Neural progenitor cell (in vitro differentiated cells): ENCODE measurements around the gene KAZN. TPM values are rescaled to one million over a fixed set of nuclear protein-coding genes. Genes with fewer than 3 reads are reported as not detected.

Experiments
- DNase-seq: peaks from one replicate; pipeline ENCODE4 v3.0.0-alpha.2; 2016; ENCODE audit warnings: low spot score
- H2AFZ ChIP-seq: fragments of 200-600 bp; sonication (generic); replicated peaks from 2 replicates; pipeline ENCODE4 v1.6.1; 2016; ENCODE audit warnings: antibody characterized with exemption
- H3F3A ChIP-seq: fragments of 200-600 bp; sonication (generic); 2 replicates; pipeline ENCODE4 v1.6.1; 2016; ENCODE audit warnings: antibody characterized with exemption, low read depth
- H3K27ac ChIP-seq: fragments of 200-600 bp; sonication (generic); 2 replicates; pipeline ENCODE4 v1.5.1; 2016; ENCODE audit warnings: mild to moderate bottlenecking
- H3K27me3 ChIP-seq: fragments of 200-600 bp; sonication (generic); 2 replicates; pipeline ENCODE4 v1.6.1; 2016; ENCODE audit warnings: mild to moderate bottlenecking, moderate library complexity
- H3K36me3 ChIP-seq: fragments of 200-600 bp; sonication (generic); 2 replicates; pipeline ENCODE4 v1.5.1; 2016
- H3K4me1 ChIP-seq: fragments of 200-600 bp; sonication (generic); 2 replicates; pipeline ENCODE4 v1.6.1; 2016; ENCODE audit warnings: mixed run types
- H3K4me2 ChIP-seq: fragments of 200-600 bp; sonication (generic); 2 replicates; pipeline ENCODE4 v1.6.1; 2016
- H3K4me3 ChIP-seq: fragments of 200-600 bp; sonication (generic); 2 replicates; pipeline ENCODE4 v1.5.1; 2016
- H3K79me2 ChIP-seq: fragments of 200-600 bp; sonication (generic); 2 replicates; pipeline ENCODE4 v1.6.1; 2016; ENCODE audit warnings: low read depth
- H3K9ac ChIP-seq: fragments of 200-600 bp; sonication (generic); 2 replicates; pipeline ENCODE4 v1.6.1; 2016
- H3K9me3 ChIP-seq: fragments of 200-600 bp; sonication (generic); 2 replicates; pipeline ENCODE4 v1.5.1; 2016; ENCODE audit warnings: low read depth
- H4K20me1 ChIP-seq: fragments of 200-600 bp; sonication (generic); 2 replicates; pipeline ENCODE4 v1.6.1; 2016; ENCODE audit warnings: low read depth
- H3K27ac Mint-ChIP-seq: 3 replicates; pipeline ENCODE4 v1.8.0; 2021; ENCODE audit warnings: mixed read lengths
- H3K27me3 Mint-ChIP-seq: 2 replicates; pipeline ENCODE4 v1.8.0; 2022; ENCODE audit warnings: low read depth, mild to moderate bottlenecking, inconsistent platforms, moderate library complexity, mixed read lengths; ENCODE audit not compliant: insufficient read depth
- H3K36me3 Mint-ChIP-seq: 3 replicates; pipeline ENCODE4 v1.8.0; 2021; ENCODE audit warnings: mixed read lengths
- H3K4me1 Mint-ChIP-seq: 3 replicates; pipeline ENCODE4 v1.8.0; 2021; ENCODE audit warnings: mixed read lengths
- H3K4me3 Mint-ChIP-seq: 3 replicates; pipeline ENCODE4 v1.8.0; 2021; ENCODE audit warnings: mild to moderate bottlenecking, moderate library complexity, mixed read lengths
- H3K9me3 Mint-ChIP-seq: 3 replicates; pipeline ENCODE4 v1.8.0; 2020; ENCODE audit warnings: mixed read lengths
- EZH2 ChIP-seq: fragments of 200-600 bp; sonication (generic); IDR thresholded peaks from 2 replicates; pipeline ENCODE4 v1.6.1; 2017; ENCODE audit warnings: antibody characterized with exemption, mild to moderate bottlenecking, moderate library complexity
- EZH2phosphoT487 ChIP-seq: fragments of 200-600 bp; sonication (generic); IDR thresholded peaks from 2 replicates; pipeline ENCODE4 v1.6.1; 2017; ENCODE audit warnings: antibody characterized with exemption
- total RNA-seq: library from RNA; depleted of rRNA; stranded (reverse); fragments of >200 nt; gene quantifications from 2 replicates; pipeline ENCODE4 v1.2.3, GENCODE V29; 2015; ENCODE audit warnings: low replicate concordance
- TF ChIP-seq, protein P1 (sequence below): fragments of 200-600 bp; sonication (generic); IDR thresholded peaks from 2 replicates; pipeline ENCODE4 v1.5.1; 2017; ENCODE audit warnings: antibody characterized with exemption, mild to moderate bottlenecking

The KAZN gene
- total RNA-seq, 1 donor from 2014 or later, result 6.1 TPM

DNA sequence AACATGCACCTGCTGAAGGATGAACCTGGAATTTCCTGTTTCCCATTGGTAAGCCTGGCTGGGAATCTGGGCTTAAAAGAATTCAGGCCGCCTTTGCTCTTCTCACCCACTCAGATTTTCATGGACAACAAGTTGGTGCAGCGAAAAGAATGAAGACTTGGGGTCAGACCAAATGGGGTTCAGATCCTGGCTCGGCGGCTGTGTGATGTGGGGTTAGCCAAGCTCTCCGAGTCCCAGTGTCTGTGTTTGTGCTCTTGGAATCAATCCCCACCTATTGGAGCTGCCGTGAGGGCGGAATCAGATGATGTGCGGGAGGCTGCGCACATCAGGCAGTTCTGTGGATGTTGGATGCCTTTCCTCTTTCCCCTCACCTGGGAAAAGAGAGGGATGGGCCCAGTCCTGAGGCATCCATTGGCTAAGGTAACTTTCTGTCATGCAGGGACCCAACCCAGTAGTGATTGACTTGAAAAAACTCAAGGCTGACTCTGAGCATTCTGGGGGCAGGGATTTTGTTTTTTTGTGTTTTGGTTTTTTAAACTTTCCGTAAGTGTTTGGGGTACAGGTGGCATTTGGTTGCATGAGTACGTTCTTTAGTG is 228.3 kb downstream of the KAZN start:
- DNase-seq, result no peak
- H3K79me2 ChIP-seq, result no peaks in the 10 kb centered on the region
- no peak overlapping the region for H3K4me2 ChIP-seq
- H3K27ac Mint-ChIP-seq, result no peak overlapping the region
- H2AFZ ChIP-seq, result no peak overlapping the region
- no peaks in the 10 kb centered on the region for H3K9me3 Mint-ChIP-seq
- H3K36me3 ChIP-seq, result no peaks in the 10 kb centered on the region
- peaks cover 11% of the 10 kb centered on the region for H3K4me1 Mint-ChIP-seq
- no peak overlapping the region for H3K4me3 Mint-ChIP-seq
- H3K27ac ChIP-seq, result no peak overlapping the region
- no peaks in the 10 kb centered on the region for H3F3A ChIP-seq
- peaks cover 2% of the 10 kb centered on the region for H3K36me3 Mint-ChIP-seq
- TF ChIP-seq, protein P1, sequence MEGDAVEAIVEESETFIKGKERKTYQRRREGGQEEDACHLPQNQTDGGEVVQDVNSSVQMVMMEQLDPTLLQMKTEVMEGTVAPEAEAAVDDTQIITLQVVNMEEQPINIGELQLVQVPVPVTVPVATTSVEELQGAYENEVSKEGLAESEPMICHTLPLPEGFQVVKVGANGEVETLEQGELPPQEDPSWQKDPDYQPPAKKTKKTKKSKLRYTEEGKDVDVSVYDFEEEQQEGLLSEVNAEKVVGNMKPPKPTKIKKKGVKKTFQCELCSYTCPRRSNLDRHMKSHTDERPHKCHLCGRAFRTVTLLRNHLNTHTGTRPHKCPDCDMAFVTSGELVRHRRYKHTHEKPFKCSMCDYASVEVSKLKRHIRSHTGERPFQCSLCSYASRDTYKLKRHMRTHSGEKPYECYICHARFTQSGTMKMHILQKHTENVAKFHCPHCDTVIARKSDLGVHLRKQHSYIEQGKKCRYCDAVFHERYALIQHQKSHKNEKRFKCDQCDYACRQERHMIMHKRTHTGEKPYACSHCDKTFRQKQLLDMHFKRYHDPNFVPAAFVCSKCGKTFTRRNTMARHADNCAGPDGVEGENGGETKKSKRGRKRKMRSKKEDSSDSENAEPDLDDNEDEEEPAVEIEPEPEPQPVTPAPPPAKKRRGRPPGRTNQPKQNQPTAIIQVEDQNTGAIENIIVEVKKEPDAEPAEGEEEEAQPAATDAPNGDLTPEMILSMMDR, result no peak
- TF ChIP-seq EZH2, result no peak
- no peak for TF ChIP-seq EZH2phosphoT487
- no peak overlapping the region for H3K4me3 ChIP-seq
- H4K20me1 ChIP-seq, result no peaks in the 10 kb centered on the region
- no peak overlapping the region for H3K9ac ChIP-seq
- H3K27me3 Mint-ChIP-seq, result peaks cover 4% of the 10 kb centered on the region
- H3K4me1 ChIP-seq, result no peaks in the 10 kb centered on the region
- no peaks in the 10 kb centered on the region for H3K27me3 ChIP-seq
- no peaks in the 10 kb centered on the region for H3K9me3 ChIP-seq

DNA sequence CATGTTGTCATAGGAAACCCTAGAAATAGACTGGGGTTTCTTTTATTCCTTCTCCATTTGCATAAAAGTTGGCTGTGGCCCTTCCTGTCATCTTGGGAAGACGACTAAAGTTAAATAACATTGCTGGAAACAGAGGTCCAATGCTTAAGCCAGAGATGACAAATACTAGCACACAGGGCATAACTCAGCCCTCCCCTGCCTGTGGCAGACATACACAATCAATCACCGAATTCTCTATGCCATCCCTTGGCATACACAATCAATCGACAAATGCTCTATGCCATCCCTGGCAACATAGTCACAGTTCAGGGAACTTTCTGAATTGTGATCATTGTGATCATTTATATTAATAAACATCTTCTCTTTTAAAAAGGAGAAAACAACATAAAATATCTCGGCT is 229.4 kb downstream of the KAZN start:
- DNase-seq, result no peak
- Histone ChIP-seq H3F3A (no peaks in the 10 kb centered on the region), H3K36me3 (no peaks in the 10 kb centered on the region), H3K4me2 (no peak overlapping the region), H3K4me3 (no peak overlapping the region), H3K27ac (no peak overlapping the region), H3K27me3 (no peaks in the 10 kb centered on the region), H3K79me2 (no peaks in the 10 kb centered on the region), H2AFZ (no peak overlapping the region), H4K20me1 (no peaks in the 10 kb centered on the region), H3K9ac (no peak overlapping the region), H3K4me1 (no peaks in the 10 kb centered on the region), H3K9me3 (no peaks in the 10 kb centered on the region)
- peaks cover 4% of the 10 kb centered on the region for H3K27me3 Mint-ChIP-seq
- no peaks in the 10 kb centered on the region for H3K9me3 Mint-ChIP-seq
- no peak overlapping the region for H3K27ac Mint-ChIP-seq
- TF ChIP-seq, protein P1, result no peak
- no peak for TF ChIP-seq EZH2
- no peak for TF ChIP-seq EZH2phosphoT487
- peaks cover 11% of the 10 kb centered on the region for H3K4me1 Mint-ChIP-seq
- H3K36me3 Mint-ChIP-seq, result peaks cover 2% of the 10 kb centered on the region
- H3K4me3 Mint-ChIP-seq, result no peak overlapping the region

DNA sequence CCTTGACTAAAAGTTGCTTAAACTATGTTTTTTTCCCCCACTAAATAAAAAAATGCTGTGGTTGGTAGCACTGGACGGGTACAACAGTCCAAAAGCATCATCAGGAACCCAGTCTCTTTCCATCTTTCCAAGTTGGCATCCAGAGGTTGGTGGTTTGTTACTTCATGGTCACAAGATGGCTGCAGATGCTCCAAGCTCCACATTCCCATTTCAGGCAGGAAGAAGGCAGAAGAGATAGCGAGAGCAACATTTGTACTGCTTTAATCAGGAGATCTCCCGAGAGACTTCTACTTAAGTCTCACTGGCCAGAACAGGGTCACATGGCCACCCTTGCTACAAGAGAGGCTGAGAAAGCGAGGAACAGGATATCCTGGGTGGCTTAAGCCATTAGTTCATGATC is 230.2 kb downstream of the KAZN start:
- Mint-ChIP-seq H3K27me3 (peaks cover 3% of the 10 kb centered on the region), H3K27ac (no peak overlapping the region)

More for the DNA sequence above, 230.2 kb downstream of the KAZN start:
- Histone ChIP-seq H3K9ac (no peak overlapping the region), H3F3A (no peaks in the 10 kb centered on the region), H3K4me1 (no peaks in the 10 kb centered on the region), H3K79me2 (no peaks in the 10 kb centered on the region), H3K27me3 (no peaks in the 10 kb centered on the region), H3K4me2 (no peak overlapping the region), H3K9me3 (no peaks in the 10 kb centered on the region), H3K4me3 (no peak overlapping the region), H4K20me1 (no peaks in the 10 kb centered on the region), H2AFZ (no peak overlapping the region), H3K36me3 (no peaks in the 10 kb centered on the region), H3K27ac (no peak overlapping the region)
- H3K36me3 Mint-ChIP-seq, result peaks cover 5% of the 10 kb centered on the region
- no peak overlapping the region for H3K4me3 Mint-ChIP-seq
- no peaks in the 10 kb centered on the region for H3K9me3 Mint-ChIP-seq
- no peak for DNase-seq
- TF ChIP-seq, protein P1, result no peak
- peaks cover 18% of the 10 kb centered on the region for H3K4me1 Mint-ChIP-seq
